ENCODE data around the gene ARL4C.

The ARL4C gene

GRCh38 chr2:234536178-234536965, 39.5 kb upstream of the ARL4C start:
- Histone ChIP-seq H3K4me2 (no peak overlapping the region), H3K27ac (no peak overlapping the region), H2AFZ (ENCODE audit: low read depth) (no peak overlapping the region), H3K79me2 (ENCODE audit: insufficient read depth, low read depth) (no peaks in the 10 kb centered on the region), H4K20me1 (ENCODE audit: insufficient read depth) (no peaks in the 10 kb centered on the region), H3K36me3 (ENCODE audit: insufficient read depth) (no peaks in the 10 kb centered on the region), H3K9ac (no peak overlapping the region), H3K27me3 (ENCODE audit: insufficient read depth, low read depth) (no peaks in the 10 kb centered on the region), H3K4me3 (IDR thresholded peaks at IDR 0.05; ENCODE audit: insufficient read depth, low read depth, low read length) (no peak overlapping the region), H3K4me1 (ENCODE audit: low read depth, poor library complexity, severe bottlenecking) (no peaks in the 10 kb centered on the region)
- TF ChIP-seq CTCF (conservative IDR thresholded peaks at IDR 0.05; ENCODE audit: low read depth, low read length) = no peak

- no peak overlapping the region for H3K4me2 ChIP-seq
- H3K4me3 ChIP-seq (IDR thresholded peaks at IDR 0.05; ENCODE audit: insufficient read depth, low read depth, low read length) = no peak overlapping the region
- no peak overlapping the region for H2AFZ ChIP-seq (ENCODE audit: low read depth)
- no peaks in the 10 kb centered on the region for H3K36me3 ChIP-seq (ENCODE audit: insufficient read depth)
- H3K27me3 ChIP-seq (ENCODE audit: insufficient read depth, low read depth) = no peaks in the 10 kb centered on the region
- H4K20me1 ChIP-seq (ENCODE audit: insufficient read depth) = no peaks in the 10 kb centered on the region
- H3K79me2 ChIP-seq (ENCODE audit: insufficient read depth, low read depth) = no peaks in the 10 kb centered on the region
- H3K4me1 ChIP-seq (ENCODE audit: low read depth, poor library complexity, severe bottlenecking) = no peaks in the 10 kb centered on the region
- H3K27ac ChIP-seq = no peak overlapping the region
- no peak for TF ChIP-seq CTCF (conservative IDR thresholded peaks at IDR 0.05; ENCODE audit: low read depth, low read length)
- H3K9ac ChIP-seq = no peak overlapping the region
Observed at GRCh38 chr2:234535464-234535863, 38.6 kb upstream of the ARL4C start.

GRCh38 chr2:234534515-234534914, 37.6 kb upstream of the ARL4C start:
- Histone ChIP-seq H3K4me1 (ENCODE audit: low read depth, poor library complexity, severe bottlenecking) (no peaks in the 10 kb centered on the region), H4K20me1 (ENCODE audit: insufficient read depth) (no peaks in the 10 kb centered on the region), H3K36me3 (ENCODE audit: insufficient read depth) (no peaks in the 10 kb centered on the region), H3K4me3 (IDR thresholded peaks at IDR 0.05; ENCODE audit: insufficient read depth, low read depth, low read length) (no peak overlapping the region), H3K27me3 (ENCODE audit: insufficient read depth, low read depth) (no peaks in the 10 kb centered on the region), H3K27ac (no peak overlapping the region), H3K4me2 (no peak overlapping the region), H2AFZ (ENCODE audit: low read depth) (no peak overlapping the region), H3K9ac (no peak overlapping the region), H3K79me2 (ENCODE audit: insufficient read depth, low read depth) (no peaks in the 10 kb centered on the region)
- no peak for TF ChIP-seq CTCF (conservative IDR thresholded peaks at IDR 0.05; ENCODE audit: low read depth, low read length)

- H3K4me2 ChIP-seq = no peak overlapping the region
Observed at GRCh38 chr2:234533626-234534025, 36.7 kb upstream of the ARL4C start.

More at GRCh38 chr2:234533626-234534025, 36.7 kb upstream of the ARL4C start:
- H3K79me2 ChIP-seq (ENCODE audit: insufficient read depth, low read depth) = no peaks in the 10 kb centered on the region
- H4K20me1 ChIP-seq (ENCODE audit: insufficient read depth) = no peaks in the 10 kb centered on the region
- no peaks in the 10 kb centered on the region for H3K4me1 ChIP-seq (ENCODE audit: low read depth, poor library complexity, severe bottlenecking)
- H3K27ac ChIP-seq = no peak overlapping the region
- H2AFZ ChIP-seq (ENCODE audit: low read depth) = no peak overlapping the region
- H3K9ac ChIP-seq = no peak overlapping the region
- H3K4me3 ChIP-seq (IDR thresholded peaks at IDR 0.05; ENCODE audit: insufficient read depth, low read depth, low read length) = no peak overlapping the region
- H3K27me3 ChIP-seq (ENCODE audit: insufficient read depth, low read depth) = no peaks in the 10 kb centered on the region
- no peaks in the 10 kb centered on the region for H3K36me3 ChIP-seq (ENCODE audit: insufficient read depth)
- TF ChIP-seq CTCF (conservative IDR thresholded peaks at IDR 0.05; ENCODE audit: low read depth, low read length) = no peak

Data from KMS-11 (cell line).